GM12878 (cell line): Measurements from ENCODE around the gene DCBLD1. TPM values are rescaled to one million over a fixed set of nuclear protein-coding genes. Genes with fewer than 3 reads are reported as not detected.

Experiments
- ATAC-seq: fragments of 200-7000 bp; cut with Tn5 transposase; 3 replicates; pipeline ENCODE4 v1.9.1; 2020; ENCODE audit warnings: mild to moderate bottlenecking, moderate library complexity
- BruUV-seq: library from RNA; stranded (reverse); fragments of 400-500 nt; replicated peaks from 2 replicates; lab custom pipeline; 2021; lab: Mats Ljungman, UMichigan
- CTCF ChIA-PET: fragments of 300-600 bp; sonication (Branson Sonifier 250); formaldehyde crosslinking; extraction: SDS; loops from one replicate; lab custom pipeline; 2021; ENCODE audit warnings: inconsistent platforms; lab: Yijun Ruan, JAX
- POLR2A ChIA-PET: fragments of 350-600 bp; formaldehyde crosslinking; extraction: SDS; loops from one replicate; lab custom pipeline; 2021; ENCODE audit warnings: inconsistent platforms; lab: Charles Lee
- RAD21 ChIA-PET: fragments of 300-600 bp; sonication (Branson Sonifier 250); formaldehyde crosslinking; loops from one replicate; lab custom pipeline; 2023; ENCODE audit warnings: antibody characterized with exemption; ENCODE audit not compliant: unreplicated experiment; lab: Charles Lee
- SMC1A ChIA-PET: fragments of 300-600 bp; sonication (Branson Sonifier 250); formaldehyde crosslinking; loops from one replicate; lab custom pipeline; 2023; ENCODE audit not compliant: unreplicated experiment, uncharacterized antibody; lab: Charles Lee
- DNase-seq: peaks from one replicate; pipeline ENCODE4 v3.0.0-alpha.2; 2011; ENCODE audit warnings: low read depth, low spot score
- FAIRE-seq: peaks from 3 replicates; lab custom pipeline; 2011; peaks lifted over from hg19 to GRCh38; lab: Jason Lieb, UNC
- H2AFZ ChIP-seq: 2 replicates; pipeline ENCODE4 v1.6.0; 2011; ENCODE audit warnings: low read depth, low read length, control low read depth; ENCODE audit not compliant: control insufficient read depth
- H3K27ac ChIP-seq: 2 replicates; pipeline ENCODE4 v1.5.1; 2011; ENCODE audit warnings: control low read depth; ENCODE audit not compliant: control insufficient read depth, insufficient read depth
- H3K27me3 ChIP-seq, 2 experiments: replicated peaks in 1 of 2; 2 replicates each; pipeline versions ENCODE4 v1.6.0 to v1.6.1; 2011; ENCODE audit warnings: low read length in 1 of 2; ENCODE audit not compliant: control insufficient read depth in 2 of 2, insufficient read depth in 2 of 2
- H3K36me3 ChIP-seq, 2 experiments: 2 replicates each; pipeline ENCODE4 v1.5.1; 2011; ENCODE audit warnings: low read length in 1 of 2; ENCODE audit not compliant: control insufficient read depth in 2 of 2, insufficient read depth in 2 of 2
- H3K4me1 ChIP-seq: 2 replicates; pipeline ENCODE4 v1.6.1; 2011; ENCODE audit warnings: mild to moderate bottlenecking, low read length, moderate library complexity, mixed read lengths; ENCODE audit not compliant: control insufficient read depth, insufficient read depth
- H3K4me2 ChIP-seq: 2 replicates; pipeline ENCODE4 v1.6.0; 2011; ENCODE audit warnings: control low read depth; ENCODE audit not compliant: control insufficient read depth, insufficient read depth
- H3K4me3 ChIP-seq: fragments of 200-600 bp; sonication (generic); 2 replicates; pipeline ENCODE4 v1.5.1; 2016
- H3K79me2 ChIP-seq: 2 replicates; pipeline ENCODE4 v1.6.0; 2011; ENCODE audit warnings: low read length; ENCODE audit not compliant: control insufficient read depth, insufficient read depth
- H3K9ac ChIP-seq: 2 replicates; pipeline ENCODE4 v1.8.0; 2011; ENCODE audit warnings: low read length, control low read depth, mixed read lengths; ENCODE audit not compliant: control insufficient read depth, insufficient read depth
- H3K9me3 ChIP-seq: replicated peaks from 3 replicates; pipeline ENCODE4 v1.5.1; 2011; ENCODE audit warnings: mild to moderate bottlenecking, low read length; ENCODE audit not compliant: control insufficient read depth, insufficient read depth
- H4K20me1 ChIP-seq: 2 replicates; pipeline ENCODE4 v1.6.0; 2011; ENCODE audit not compliant: control insufficient read depth, insufficient read depth
- ATF7 ChIP-seq: fragments of 450-650 bp; IDR thresholded peaks from 2 replicates; pipeline ENCODE4 v1.6.1; 2016; ENCODE audit warnings: low read depth, mild to moderate bottlenecking
- BMI1 ChIP-seq: fragments of 450-650 bp; IDR thresholded peaks from 2 replicates; pipeline ENCODE4 v1.6.1; 2016; ENCODE audit warnings: mild to moderate bottlenecking, moderate library complexity, borderline replicate concordance
- CBFB ChIP-seq: IDR thresholded peaks from 2 replicates; pipeline ENCODE4 v1.6.1; 2016; ENCODE audit warnings: antibody characterized with exemption, low read depth
- EP300 ChIP-seq, 2 experiments: fragments of 150-350 bp in 1 of 2; IDR thresholded peaks; 2 replicates each; pipeline ENCODE4 v1.6.1; 2011 to 2012; ENCODE audit warnings: low read depth in 2 of 2, low read length in 2 of 2, borderline replicate concordance in 1 of 2, improper control_type of control experiment in 1 of 2, inconsistent platforms in 1 of 2; ENCODE audit not compliant: control insufficient read depth in 1 of 2
- SMAD5 ChIP-seq: IDR thresholded peaks from 2 replicates; pipeline ENCODE4 v1.6.1; 2016; ENCODE audit warnings: antibody characterized with exemption, low read depth
- WGBS: methylation state at CpG from one replicate; pipeline ENCODE4 v1.1.6; 2016; ENCODE audit warnings: low lambda C conversion rate; ENCODE audit not compliant: insufficient replicate concordance, insufficient coverage; ENCODE audit errors: missing lambda C conversion rate; 5-methylcytosine and 5-hydroxymethylcytosine counted together
- in situ Hi-C: fragments of 300-500 bp; cut with MboI; formaldehyde crosslinking; loops from 9 replicates; pipeline ENCODE4 v1.14.3; 2018; ENCODE audit warnings: mixed read lengths
- intact Hi-C: fragments of 100-400 bp; cut with micrococcal nuclease; formaldehyde crosslinking; loops from one replicate; pipeline ENCODE4 v1.14.2; 2022; ENCODE audit not compliant: unreplicated experiment
- polyA plus RNA-seq, 11 experiments: library from polyadenylated mRNA; depleted of rRNA in 4 of 11; unstranded in 6 of 11; stranded (reverse) in 5 of 11; fragments of >200 nt; fragmentation: Nextera tagmentation in 4 of 11; fragmentation: Illumina TruSeq in 1 of 11; extraction: Ambion mirVana in 4 of 11; extraction: Trizol in 1 of 11; gene quantifications; 1 replicate in 1 of 11; 2 replicates in 10 of 11; pipeline versions ENCODE4 v1.2.1 to v1.2.3, GENCODE V29; 2011 to 2016; ENCODE audit warnings: inconsistent platforms in 2 of 11, missing spikeins in 2 of 11, low read depth in 1 of 11
- total RNA-seq, 4 experiments: library from RNA; depleted of rRNA in 3 of 4; stranded (reverse); fragments of >200 nt in 3 of 4; fragmentation: Illumina TruSeq in 1 of 4; extraction: Trizol in 1 of 4; gene quantifications; 2 replicates each; pipeline versions ENCODE4 v1.2.1 to v1.2.3, GENCODE V29; 2013 to 2021
- TF ChIP-seq, protein P1 (sequence below): fragments of 450-650 bp; IDR thresholded peaks from 2 replicates; pipeline ENCODE4 v1.6.1; 2016; ENCODE audit warnings: mild to moderate bottlenecking, moderate library complexity, borderline replicate concordance

The DCBLD1 gene
- total and polyA plus RNA-seq, 10 of the 15 experiments (the other 5 are each of a cell fraction or from before 2014, with no cell fraction given), result 0.92 to 9.2 (median 8.3) TPM

DNA sequence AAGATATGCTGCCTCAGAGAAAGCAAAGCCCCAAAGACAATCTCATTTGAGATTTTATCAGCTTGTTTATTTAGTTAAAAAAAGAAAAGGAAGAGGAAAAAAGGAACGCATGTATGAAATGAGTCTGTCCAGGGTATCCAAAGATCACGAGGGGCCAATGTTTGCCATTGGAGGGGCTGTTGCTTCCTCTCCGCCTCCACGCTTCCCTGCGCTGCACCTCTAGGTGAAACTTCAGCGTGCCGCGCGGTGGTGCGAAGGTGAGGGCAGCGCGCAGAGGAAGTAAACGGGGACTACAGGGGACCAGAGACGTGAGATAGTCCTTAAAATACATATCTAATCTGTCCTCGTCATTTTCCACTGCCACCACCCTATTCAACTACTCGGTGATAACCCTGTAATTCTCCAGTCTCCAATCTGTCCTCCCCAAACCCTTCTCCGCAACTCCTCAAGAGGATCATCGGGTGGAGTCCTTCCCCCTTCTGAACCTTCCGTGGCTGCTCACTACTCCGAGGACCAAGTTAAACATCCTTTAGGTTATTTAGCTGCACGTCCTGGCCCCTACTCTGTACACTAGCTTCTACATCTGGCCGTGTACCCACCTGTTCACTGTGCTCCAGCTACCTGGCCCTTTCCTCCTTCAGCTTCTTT lies 1.1 kb upstream of the DCBLD1 start:
- in situ Hi-C loops (no loop called here), intact Hi-C loops (no loop called here)
- Histone ChIP-seq H3K27ac (no peak overlapping the region), H3K9me3 (no peaks in the 10 kb centered on the region), H3K79me2 (peaks cover 6% of the 10 kb centered on the region), H4K20me1 (no peaks in the 10 kb centered on the region), H3K27me3 (no peaks in the 10 kb centered on the region), H3K9ac (no peak overlapping the region), H3K4me3 (no peak overlapping the region), H3K36me3 (no peaks in the 10 kb centered on the region), H2AFZ (peak overlapping the region; percentile 54), H3K4me2 (peak overlapping the region; percentile 83), H3K4me1 (peaks cover 19% of the 10 kb centered on the region)
- no peak for DNase-seq
- FAIRE-seq, result no peak
- ATAC-seq, result 0 out of 3 replicates have a peak, but pooled peaks have one; percentile 2
- TF ChIP-seq BMI1 (no peak), EP300 (IDR thresholded peaks at IDR 0.05; ENCODE audit: borderline replicate concordance in 1 of 2, control insufficient read depth in 1 of 2, low read depth in 2 of 2, low read length in 2 of 2) (no peak), SMAD5 (no peak), CBFB (no peak), ATF7 (no peak)
- TF ChIP-seq, protein P1, sequence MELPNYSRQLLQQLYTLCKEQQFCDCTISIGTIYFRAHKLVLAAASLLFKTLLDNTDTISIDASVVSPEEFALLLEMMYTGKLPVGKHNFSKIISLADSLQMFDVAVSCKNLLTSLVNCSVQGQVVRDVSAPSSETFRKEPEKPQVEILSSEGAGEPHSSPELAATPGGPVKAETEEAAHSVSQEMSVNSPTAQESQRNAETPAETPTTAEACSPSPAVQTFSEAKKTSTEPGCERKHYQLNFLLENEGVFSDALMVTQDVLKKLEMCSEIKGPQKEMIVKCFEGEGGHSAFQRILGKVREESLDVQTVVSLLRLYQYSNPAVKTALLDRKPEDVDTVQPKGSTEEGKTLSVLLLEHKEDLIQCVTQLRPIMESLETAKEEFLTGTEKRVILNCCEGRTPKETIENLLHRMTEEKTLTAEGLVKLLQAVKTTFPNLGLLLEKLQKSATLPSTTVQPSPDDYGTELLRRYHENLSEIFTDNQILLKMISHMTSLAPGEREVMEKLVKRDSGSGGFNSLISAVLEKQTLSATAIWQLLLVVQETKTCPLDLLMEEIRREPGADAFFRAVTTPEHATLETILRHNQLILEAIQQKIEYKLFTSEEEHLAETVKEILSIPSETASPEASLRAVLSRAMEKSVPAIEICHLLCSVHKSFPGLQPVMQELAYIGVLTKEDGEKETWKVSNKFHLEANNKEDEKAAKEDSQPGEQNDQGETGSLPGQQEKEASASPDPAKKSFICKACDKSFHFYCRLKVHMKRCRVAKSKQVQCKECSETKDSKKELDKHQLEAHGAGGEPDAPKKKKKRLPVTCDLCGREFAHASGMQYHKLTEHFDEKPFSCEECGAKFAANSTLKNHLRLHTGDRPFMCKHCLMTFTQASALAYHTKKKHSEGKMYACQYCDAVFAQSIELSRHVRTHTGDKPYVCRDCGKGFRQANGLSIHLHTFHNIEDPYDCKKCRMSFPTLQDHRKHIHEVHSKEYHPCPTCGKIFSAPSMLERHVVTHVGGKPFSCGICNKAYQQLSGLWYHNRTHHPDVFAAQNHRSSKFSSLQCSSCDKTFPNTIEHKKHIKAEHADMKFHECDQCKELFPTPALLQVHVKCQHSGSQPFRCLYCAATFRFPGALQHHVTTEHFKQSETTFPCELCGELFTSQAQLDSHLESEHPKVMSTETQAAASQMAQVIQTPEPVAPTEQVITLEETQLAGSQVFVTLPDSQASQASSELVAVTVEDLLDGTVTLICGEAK, result no peak
- no TSS peak for BruUV-seq
- ChIA-PET RAD21 (interaction anchor here (0.6 to 5.0 kb wide), 8 partner anchors 12 to 124 kb away, joined by 3 to 56 read pairs (median 4); partner anchors contain the start of gene GOPC), SMC1A (interaction anchor here (0.5 to 10.4 kb wide), 12 partner anchors 13 to 136 kb away, joined by 3 to 128 read pairs (median 6); partner anchors contain the start of gene GOPC), CTCF (interaction anchor here (0.6 to 12.1 kb wide), 8 partner anchors 12 to 768 kb away, joined by 4 to 223 read pairs (median 9); partner anchors contain the start of gene GOPC), POLR2A (interaction anchor here (0.6 to 1.6 kb wide), 3 partner anchors 16 to 129 kb away, joined by 3 read pairs; no protein-coding TSS in a partner anchor)
- WGBS, result 45% methylated on average over 22 of the region's 22 CpGs
